ENCODE results near the gene SERPINB10.
"Not testable (repeated sequence)": the region's sequence is repeated elsewhere in the genome, so short reads cannot be mapped to it uniquely, and the experiment has no call there.

Gene SERPINB10

DNA sequence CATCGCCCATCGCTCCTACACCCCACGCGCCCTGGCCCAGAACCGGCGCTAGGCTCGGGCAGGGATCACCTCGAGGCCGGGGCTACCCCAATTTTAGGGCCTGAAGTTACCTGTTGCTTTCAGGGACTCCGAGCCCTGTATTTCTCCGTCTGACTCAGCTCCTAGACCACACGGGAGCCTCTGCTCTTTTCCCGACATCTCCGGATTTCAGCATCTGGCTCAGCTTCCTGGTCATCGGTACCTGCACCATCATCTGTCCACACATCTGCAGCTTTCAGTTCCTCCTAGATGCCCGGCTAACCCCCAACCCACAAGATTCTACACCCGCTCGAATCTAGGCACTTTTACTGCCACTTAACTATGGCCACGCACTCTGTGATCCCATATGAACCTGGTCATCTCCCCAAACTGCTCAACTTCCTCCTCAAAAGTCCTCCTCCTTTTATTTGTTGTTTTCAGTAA, 29.2 kb downstream of the SERPINB10 start:
- Histone ChIP-seq H4K20me1 (ENCODE audit: insufficient read depth, low read length) (no peaks in the 10 kb centered on the region), H3K27me3 (ENCODE audit: insufficient read depth, low read length, poor library complexity) (no peaks in the 10 kb centered on the region), H3K4me2 (ENCODE audit: insufficient read depth, low read length) (no peak overlapping the region), H3K36me3 (ENCODE audit: insufficient read depth, low read length) (no peaks in the 10 kb centered on the region), H3K9me3 (ENCODE audit: insufficient read depth, low read length, severe bottlenecking) (no peaks in the 10 kb centered on the region), H3K9ac (ENCODE audit: low read depth, low read length) (no peak overlapping the region), H3K4me3 (ENCODE audit: low read depth in 1 of 2, low read length in 2 of 2) (no peak overlapping the region), H3K79me2 (ENCODE audit: insufficient read depth, low read length) (no peaks in the 10 kb centered on the region), H3K4me1 (ENCODE audit: insufficient read depth, low read length) (no peaks in the 10 kb centered on the region), H3K27ac (ENCODE audit: low read length) (no peak overlapping the region), H2AFZ (ENCODE audit: low read depth, low read length) (no peak overlapping the region)
- DNase-seq (no peak), ATAC-seq (ENCODE audit: insufficient read depth, low read depth) (no peak)
- TF ChIP-seq EZH2 (IDR thresholded peaks at IDR 0.05; ENCODE audit: borderline replicate concordance, low read depth, low read length, severe bottlenecking): no peak
- TF ChIP-seq, protein P1, sequence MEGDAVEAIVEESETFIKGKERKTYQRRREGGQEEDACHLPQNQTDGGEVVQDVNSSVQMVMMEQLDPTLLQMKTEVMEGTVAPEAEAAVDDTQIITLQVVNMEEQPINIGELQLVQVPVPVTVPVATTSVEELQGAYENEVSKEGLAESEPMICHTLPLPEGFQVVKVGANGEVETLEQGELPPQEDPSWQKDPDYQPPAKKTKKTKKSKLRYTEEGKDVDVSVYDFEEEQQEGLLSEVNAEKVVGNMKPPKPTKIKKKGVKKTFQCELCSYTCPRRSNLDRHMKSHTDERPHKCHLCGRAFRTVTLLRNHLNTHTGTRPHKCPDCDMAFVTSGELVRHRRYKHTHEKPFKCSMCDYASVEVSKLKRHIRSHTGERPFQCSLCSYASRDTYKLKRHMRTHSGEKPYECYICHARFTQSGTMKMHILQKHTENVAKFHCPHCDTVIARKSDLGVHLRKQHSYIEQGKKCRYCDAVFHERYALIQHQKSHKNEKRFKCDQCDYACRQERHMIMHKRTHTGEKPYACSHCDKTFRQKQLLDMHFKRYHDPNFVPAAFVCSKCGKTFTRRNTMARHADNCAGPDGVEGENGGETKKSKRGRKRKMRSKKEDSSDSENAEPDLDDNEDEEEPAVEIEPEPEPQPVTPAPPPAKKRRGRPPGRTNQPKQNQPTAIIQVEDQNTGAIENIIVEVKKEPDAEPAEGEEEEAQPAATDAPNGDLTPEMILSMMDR (IDR thresholded peaks at IDR 0.05; ENCODE audit: borderline replicate concordance, extremely low read depth, low read length, poor library complexity, severe bottlenecking): no peak

- H3K9ac ChIP-seq (ENCODE audit: low read depth, low read length): no peak overlapping the region
- H4K20me1 ChIP-seq (ENCODE audit: insufficient read depth, low read length): no peaks in the 10 kb centered on the region
- no peak for TF ChIP-seq EZH2 (IDR thresholded peaks at IDR 0.05; ENCODE audit: borderline replicate concordance, low read depth, low read length, severe bottlenecking)
- TF ChIP-seq, protein P1 (IDR thresholded peaks at IDR 0.05; ENCODE audit: borderline replicate concordance, extremely low read depth, low read length, poor library complexity, severe bottlenecking): no peak
- H3K4me3 ChIP-seq (ENCODE audit: low read depth in 1 of 2, low read length in 2 of 2): no peak overlapping the region
- no peaks in the 10 kb centered on the region for H3K79me2 ChIP-seq (ENCODE audit: insufficient read depth, low read length)
- ATAC-seq (ENCODE audit: insufficient read depth, low read depth) (no peak), DNase-seq (no peak)
- H2AFZ ChIP-seq (ENCODE audit: low read depth, low read length): no peak overlapping the region
- no peaks in the 10 kb centered on the region for H3K36me3 ChIP-seq (ENCODE audit: insufficient read depth, low read length)
- H3K9me3 ChIP-seq (ENCODE audit: insufficient read depth, low read length, severe bottlenecking): no peaks in the 10 kb centered on the region
- H3K27ac ChIP-seq (ENCODE audit: low read length): no peak overlapping the region
- H3K4me1 ChIP-seq (ENCODE audit: insufficient read depth, low read length): no peaks in the 10 kb centered on the region
- H3K27me3 ChIP-seq (ENCODE audit: insufficient read depth, low read length, poor library complexity): no peaks in the 10 kb centered on the region
- H3K4me2 ChIP-seq (ENCODE audit: insufficient read depth, low read length): no peak overlapping the region
These were observed 32.2 kb downstream of the SERPINB10 start for GRCh38 chr18:63940008-63940407.

- ATAC-seq (ENCODE audit: insufficient read depth, low read depth); H2AFZ ChIP-seq (ENCODE audit: low read depth, low read length); H3K9me3 ChIP-seq (ENCODE audit: insufficient read depth, low read length, severe bottlenecking): not testable (repeated sequence)
These were observed 32.8 kb downstream of the SERPINB10 start for GRCh38 chr18:63940543-63941050.

GRCh38 chr18:63947051-63947790, 39.5 kb downstream of the SERPINB10 start:
- H3K27ac ChIP-seq (ENCODE audit: low read length): no peak overlapping the region
- ATAC-seq (ENCODE audit: insufficient read depth, low read depth): no peak
- H2AFZ ChIP-seq (ENCODE audit: low read depth, low read length): no peak overlapping the region

More at GRCh38 chr18:63940543-63941050, 32.8 kb downstream of the SERPINB10 start:
- H3K27ac ChIP-seq (ENCODE audit: low read length); H3K79me2 ChIP-seq (ENCODE audit: insufficient read depth, low read length); H3K27me3 ChIP-seq (ENCODE audit: insufficient read depth, low read length, poor library complexity); H3K4me2 ChIP-seq (ENCODE audit: insufficient read depth, low read length); H3K36me3 ChIP-seq (ENCODE audit: insufficient read depth, low read length); DNase-seq; H3K9ac ChIP-seq (ENCODE audit: low read depth, low read length); H4K20me1 ChIP-seq (ENCODE audit: insufficient read depth, low read length); H3K4me1 ChIP-seq (ENCODE audit: insufficient read depth, low read length); H3K4me3 ChIP-seq (ENCODE audit: low read depth in 1 of 2, low read length in 2 of 2): not testable (repeated sequence)

More at GRCh38 chr18:63947051-63947790, 39.5 kb downstream of the SERPINB10 start:
- Histone ChIP-seq H3K27me3 (ENCODE audit: insufficient read depth, low read length, poor library complexity) (no peaks in the 10 kb centered on the region), H3K4me1 (ENCODE audit: insufficient read depth, low read length) (no peaks in the 10 kb centered on the region), H3K36me3 (ENCODE audit: insufficient read depth, low read length) (no peaks in the 10 kb centered on the region), H3K4me3 (ENCODE audit: low read depth in 1 of 2, low read length in 2 of 2) (no peak overlapping the region), H3K4me2 (ENCODE audit: insufficient read depth, low read length) (no peak overlapping the region), H3K9ac (ENCODE audit: low read depth, low read length) (no peak overlapping the region), H3K9me3 (ENCODE audit: insufficient read depth, low read length, severe bottlenecking) (no peaks in the 10 kb centered on the region), H4K20me1 (ENCODE audit: insufficient read depth, low read length) (no peaks in the 10 kb centered on the region), H3K79me2 (ENCODE audit: insufficient read depth, low read length) (no peaks in the 10 kb centered on the region)
- TF ChIP-seq, protein P1 (IDR thresholded peaks at IDR 0.05; ENCODE audit: borderline replicate concordance, extremely low read depth, low read length, poor library complexity, severe bottlenecking): no peak
- no peak for TF ChIP-seq EZH2 (IDR thresholded peaks at IDR 0.05; ENCODE audit: borderline replicate concordance, low read depth, low read length, severe bottlenecking)
- no peak for DNase-seq
